OCI-LY1 (cell line): ENCODE data around the gene AP5S1.

ENCODE experiments used
- EZH2 ChIP-seq: fragments of 200-600 bp; sonication (generic), shearing (Covaris generic); IDR thresholded peaks from 2 replicates; pipeline ENCODE4 v1.8.0; 2017; ENCODE audit warnings: borderline replicate concordance, mixed run types, mild to moderate bottlenecking, antibody characterized with exemption, low read length, moderate library complexity, mixed read lengths
- TF ChIP-seq, protein P1 (sequence below): fragments of 200-600 bp; sonication (generic), shearing (Covaris generic); IDR thresholded peaks from 2 replicates; pipeline ENCODE4 v1.5.1; 2017; ENCODE audit warnings: mild to moderate bottlenecking, antibody characterized with exemption, low read length, moderate library complexity, mixed read lengths

- TF ChIP-seq, protein P1, sequence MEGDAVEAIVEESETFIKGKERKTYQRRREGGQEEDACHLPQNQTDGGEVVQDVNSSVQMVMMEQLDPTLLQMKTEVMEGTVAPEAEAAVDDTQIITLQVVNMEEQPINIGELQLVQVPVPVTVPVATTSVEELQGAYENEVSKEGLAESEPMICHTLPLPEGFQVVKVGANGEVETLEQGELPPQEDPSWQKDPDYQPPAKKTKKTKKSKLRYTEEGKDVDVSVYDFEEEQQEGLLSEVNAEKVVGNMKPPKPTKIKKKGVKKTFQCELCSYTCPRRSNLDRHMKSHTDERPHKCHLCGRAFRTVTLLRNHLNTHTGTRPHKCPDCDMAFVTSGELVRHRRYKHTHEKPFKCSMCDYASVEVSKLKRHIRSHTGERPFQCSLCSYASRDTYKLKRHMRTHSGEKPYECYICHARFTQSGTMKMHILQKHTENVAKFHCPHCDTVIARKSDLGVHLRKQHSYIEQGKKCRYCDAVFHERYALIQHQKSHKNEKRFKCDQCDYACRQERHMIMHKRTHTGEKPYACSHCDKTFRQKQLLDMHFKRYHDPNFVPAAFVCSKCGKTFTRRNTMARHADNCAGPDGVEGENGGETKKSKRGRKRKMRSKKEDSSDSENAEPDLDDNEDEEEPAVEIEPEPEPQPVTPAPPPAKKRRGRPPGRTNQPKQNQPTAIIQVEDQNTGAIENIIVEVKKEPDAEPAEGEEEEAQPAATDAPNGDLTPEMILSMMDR: no peak
- TF ChIP-seq EZH2: no peak
These were observed 45.0 kb downstream of the AP5S1 start for GRCh38 chr20:3865152-3865886.
